Sciatic nerve (tissue), 2 donors: ENCODE results near the gene DNAAF5. TPM values are rescaled to one million over a fixed set of nuclear protein-coding genes. Genes with fewer than 3 reads are reported as not detected.

Experiments used
- ATAC-seq: fragments of 200-7000 bp; cut with Tn5 transposase; one replicate; pipeline ENCODE4 v1.9.1; 2020; ENCODE audit warnings: mild to moderate bottlenecking, moderate library complexity
- DNase-seq: peaks from one replicate; pipeline ENCODE4 v3.0.0-alpha.2; 2020; ENCODE audit warnings: low spot score
- intact Hi-C: fragments of 100-400 bp; cut with DNase I; formaldehyde crosslinking; loops from one replicate; pipeline ENCODE4 v1.14.2; 2022
- total RNA-seq: library from RNA; stranded (reverse); fragmentation: NEBNext Ultra II Directional; extraction: Animal tissue kit (Norgen Biotek cat#: 25700); gene quantifications from one replicate; pipeline ENCODE4 v1.2.1, GENCODE V29; 2021
- donor health status: DM: no; HTN: no; CAD: no.
- donor health status: DM: no; HTN: no; CAD: no.

The DNAAF5 gene
- total RNA-seq, 1 donor from 2014 or later: 19.0 TPM

GRCh38 chr7:756928-757560 lies 30.5 kb downstream of the DNAAF5 start:
- intact Hi-C loops: no loop called here
- DNase-seq (peak; percentile 54), ATAC-seq (no peak)

- DNase-seq (peak; percentile 23), ATAC-seq (no peak)
Measured at GRCh38 chr7:757741-758163, 31.3 kb downstream of the DNAAF5 start.

GRCh38 chr7:759569-759968 lies 33.1 kb downstream of the DNAAF5 start:
- DNase-seq: no peak
- no peak for ATAC-seq
- intact Hi-C loops: no loop called here

More at GRCh38 chr7:757741-758163, 31.3 kb downstream of the DNAAF5 start:
- intact Hi-C loops: no loop called here

- intact Hi-C loops: no loop called here
- ATAC-seq (no peak), DNase-seq (no peak)
Measured at GRCh38 chr7:760006-760405, 33.5 kb downstream of the DNAAF5 start.

- ATAC-seq (no peak), DNase-seq (no peak)
- intact Hi-C loops: no loop called here
Measured at GRCh38 chr7:761101-761500, 34.6 kb downstream of the DNAAF5 start.

GRCh38 chr7:761631-762030 lies 35.1 kb downstream of the DNAAF5 start:
- no peak for ATAC-seq
- no peak for DNase-seq
- intact Hi-C loops: no loop called here

GRCh38 chr7:762885-763284 lies 36.4 kb downstream of the DNAAF5 start:
- no peak for ATAC-seq
- no peak for DNase-seq
- intact Hi-C loops: no loop called here

- intact Hi-C loops: no loop called here
- no peak for ATAC-seq
- DNase-seq: no peak
Measured at GRCh38 chr7:763762-764161, 37.3 kb downstream of the DNAAF5 start.

GRCh38 chr7:765383-765782 lies 38.9 kb downstream of the DNAAF5 start:
- intact Hi-C loops: no loop called here

GRCh38 chr7:767580-767940 lies 41.1 kb downstream of the DNAAF5 start:
- no peak for ATAC-seq
- intact Hi-C loops: no loop called here

More at GRCh38 chr7:765383-765782, 38.9 kb downstream of the DNAAF5 start:
- DNase-seq (no peak), ATAC-seq (no peak)

GRCh38 chr7:767941-768731 lies 41.6 kb downstream of the DNAAF5 start:
- DNase-seq (no peak), ATAC-seq (peak; percentile 5)
- intact Hi-C loops: no loop called here

More at GRCh38 chr7:767580-767940, 41.1 kb downstream of the DNAAF5 start:
- DNase-seq: no peak

GRCh38 chr7:768881-769504 lies 42.5 kb downstream of the DNAAF5 start:
- intact Hi-C loops: no loop called here
- ATAC-seq (peak; percentile 71), DNase-seq (no peak)

GRCh38 chr7:770336-770735 lies 43.8 kb downstream of the DNAAF5 start:
- DNase-seq (no peak), ATAC-seq (no peak)
- intact Hi-C loops: loop anchor here (5.0 kb wide), 1 partner anchor 448 kb away; no protein-coding TSS in a partner anchor

- intact Hi-C loops: loop anchor here (5.0 kb wide), 1 partner anchor 448 kb away; no protein-coding TSS in a partner anchor
- DNase-seq (no peak), ATAC-seq (peak; percentile 3)
Measured at GRCh38 chr7:770741-771166, 44.3 kb downstream of the DNAAF5 start.

- DNase-seq (peak; percentile 77), ATAC-seq (peak; percentile 89)
- intact Hi-C loops: loop anchor here (5.0 kb wide), 1 partner anchor 449 kb away; no protein-coding TSS in a partner anchor
Measured at GRCh38 chr7:771234-772004, 44.9 kb downstream of the DNAAF5 start.

- ATAC-seq (no peak), DNase-seq (no peak)
- intact Hi-C loops: loop anchor here (5.0 kb wide), 1 partner anchor 450 kb away; no protein-coding TSS in a partner anchor
Measured at GRCh38 chr7:772005-772294, 45.5 kb downstream of the DNAAF5 start.

- ATAC-seq (no peak), DNase-seq (no peak)
- intact Hi-C loops: loop anchor here (5.0 kb wide), 1 partner anchor 450 kb away; no protein-coding TSS in a partner anchor
Measured at GRCh38 chr7:772392-772791, 45.9 kb downstream of the DNAAF5 start.

GRCh38 chr7:772861-773621 lies 46.5 kb downstream of the DNAAF5 start:
- ATAC-seq: no peak
- no peak for DNase-seq
- intact Hi-C loops: loop anchor here (5.0 kb wide), 1 partner anchor 451 kb away; no protein-coding TSS in a partner anchor

- ATAC-seq (no peak), DNase-seq (no peak)
- intact Hi-C loops: loop anchor here (5.0 kb wide), 1 partner anchor 451 kb away; no protein-coding TSS in a partner anchor
Measured at GRCh38 chr7:773622-773915, 47.1 kb downstream of the DNAAF5 start.
